Neural progenitor cell (in vitro differentiated cells): ENCODE results near the gene SQOR.

Experiments used
- CTCF ChIP-seq: fragments of 200-600 bp; sonication (generic); IDR thresholded peaks from 2 replicates; pipeline ENCODE4 v1.5.1; 2017; ENCODE audit warnings: antibody characterized with exemption, mild to moderate bottlenecking
- EZH2phosphoT487 ChIP-seq: fragments of 200-600 bp; sonication (generic); IDR thresholded peaks from 2 replicates; pipeline ENCODE4 v1.6.1; 2017; ENCODE audit warnings: antibody characterized with exemption

GRCh38 chr15:45587095-45587862, 47.5 kb upstream of the SQOR start, which contains the start of gene BLOC1S6:
- TF ChIP-seq CTCF (no peak), EZH2phosphoT487 (no peak)
